Gastrocnemius medialis (tissue), 4 donors: Measurements from ENCODE around the gene GRIP2.

Experiments
- POLR2A ChIP-seq, 2 donors: fragments of 450-650 bp; IDR thresholded peaks; one replicate each; pipeline ENCODE4 v1.6.1; 2017; ENCODE audit warnings: antibody characterized with exemption in 2 of 2, mild to moderate bottlenecking in 2 of 2, moderate library complexity in 2 of 2
- TF ChIP-seq, protein P1 (sequence below), 5 experiments: fragments of 450-650 bp in 3 of 5; fragments of 200-600 bp in 2 of 5; sonication (generic) in 2 of 5; IDR thresholded peaks in 4 of 5; conservative IDR thresholded peaks in 1 of 5; 1 replicate in 4 of 5; 2 replicates in 1 of 5; pipeline ENCODE4 v1.5.1; 2016 to 2019; ENCODE audit warnings: antibody characterized with exemption in 5 of 5, mild to moderate bottlenecking in 3 of 5, moderate library complexity in 3 of 5

GRCh38 chr3:14547693-14548092, 7.6 kb upstream of the GRIP2 start:
- TF ChIP-seq, protein P1, sequence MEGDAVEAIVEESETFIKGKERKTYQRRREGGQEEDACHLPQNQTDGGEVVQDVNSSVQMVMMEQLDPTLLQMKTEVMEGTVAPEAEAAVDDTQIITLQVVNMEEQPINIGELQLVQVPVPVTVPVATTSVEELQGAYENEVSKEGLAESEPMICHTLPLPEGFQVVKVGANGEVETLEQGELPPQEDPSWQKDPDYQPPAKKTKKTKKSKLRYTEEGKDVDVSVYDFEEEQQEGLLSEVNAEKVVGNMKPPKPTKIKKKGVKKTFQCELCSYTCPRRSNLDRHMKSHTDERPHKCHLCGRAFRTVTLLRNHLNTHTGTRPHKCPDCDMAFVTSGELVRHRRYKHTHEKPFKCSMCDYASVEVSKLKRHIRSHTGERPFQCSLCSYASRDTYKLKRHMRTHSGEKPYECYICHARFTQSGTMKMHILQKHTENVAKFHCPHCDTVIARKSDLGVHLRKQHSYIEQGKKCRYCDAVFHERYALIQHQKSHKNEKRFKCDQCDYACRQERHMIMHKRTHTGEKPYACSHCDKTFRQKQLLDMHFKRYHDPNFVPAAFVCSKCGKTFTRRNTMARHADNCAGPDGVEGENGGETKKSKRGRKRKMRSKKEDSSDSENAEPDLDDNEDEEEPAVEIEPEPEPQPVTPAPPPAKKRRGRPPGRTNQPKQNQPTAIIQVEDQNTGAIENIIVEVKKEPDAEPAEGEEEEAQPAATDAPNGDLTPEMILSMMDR (IDR thresholded peaks at IDR 0.05 in 4 of 5, conservative IDR thresholded peaks at IDR 0.05 in 1 of 5), result no peak
- TF ChIP-seq POLR2A (IDR thresholded peaks at IDR 0.05), result no peak
